Rectal smooth muscle tissue (tissue), 1 donor: ENCODE results near the gene TRMT1.

Experiments used
- H3K27ac ChIP-seq: one replicate; pipeline ENCODE4 v1.7.0; 2013; ENCODE audit warnings: low read depth, low read length, inconsistent platforms
- H3K27me3 ChIP-seq: one replicate; pipeline ENCODE4 v1.7.0; 2013; ENCODE audit warnings: low read length; ENCODE audit not compliant: control insufficient read depth, insufficient read depth
- H3K36me3 ChIP-seq: one replicate; pipeline ENCODE4 v1.7.0; 2013; ENCODE audit warnings: low read length; ENCODE audit not compliant: control insufficient read depth, insufficient read depth
- H3K4me1 ChIP-seq: one replicate; pipeline ENCODE4 v1.7.0; 2013; ENCODE audit warnings: low read length; ENCODE audit not compliant: control insufficient read depth, insufficient read depth
- H3K4me3 ChIP-seq: one replicate; pipeline ENCODE4 v1.7.0; 2013; ENCODE audit warnings: low read length
- H3K9ac ChIP-seq: one replicate; pipeline ENCODE4 v1.7.0; 2013; ENCODE audit warnings: low read length

Gene TRMT1

DNA sequence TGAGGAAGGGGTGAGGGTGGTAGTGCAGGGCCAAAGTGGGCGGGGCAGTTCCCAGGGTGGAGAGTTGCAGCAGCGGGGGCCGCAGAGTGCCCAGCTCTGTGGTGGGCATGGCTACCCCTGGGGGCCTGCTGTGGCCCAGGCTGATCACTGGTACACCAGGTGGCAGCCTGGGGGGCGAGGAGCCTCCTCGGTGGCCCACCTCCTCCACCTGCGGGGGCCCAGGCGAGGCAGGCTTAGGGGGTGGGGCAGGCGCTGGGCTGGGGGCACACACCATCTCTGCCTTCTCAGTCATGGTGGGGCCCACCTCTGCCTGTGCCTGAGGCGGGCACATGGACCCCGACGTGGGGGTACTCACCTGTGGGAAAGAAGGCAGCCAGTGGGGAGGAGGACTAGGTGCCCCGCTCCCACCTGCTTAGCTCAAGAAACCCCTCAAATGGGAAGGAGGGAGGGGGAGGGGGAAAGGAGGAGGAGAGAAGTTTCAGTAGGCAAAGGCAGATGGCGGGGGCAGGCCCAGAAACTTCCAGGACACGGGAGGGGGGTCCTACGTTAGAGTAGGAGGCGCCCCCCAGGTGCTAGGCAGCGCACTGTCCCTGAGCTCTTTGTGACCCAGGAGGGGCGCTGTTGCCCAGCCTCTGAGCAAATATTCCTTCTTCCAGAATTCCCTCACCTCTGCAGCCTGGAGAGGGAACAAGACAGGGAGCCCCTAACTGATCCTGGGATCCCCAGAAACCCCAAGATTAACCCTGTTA lies 15.5 kb downstream of the TRMT1 start:
- H3K36me3 ChIP-seq, result no peaks in the 10 kb centered on the region
- H3K4me3 ChIP-seq, result peak overlapping the region; percentile 57
- H3K27ac ChIP-seq, result no peak overlapping the region
- H3K27me3 ChIP-seq, result no peaks in the 10 kb centered on the region
- no peak overlapping the region for H3K9ac ChIP-seq
- peaks cover 10% of the 10 kb centered on the region for H3K4me1 ChIP-seq

DNA sequence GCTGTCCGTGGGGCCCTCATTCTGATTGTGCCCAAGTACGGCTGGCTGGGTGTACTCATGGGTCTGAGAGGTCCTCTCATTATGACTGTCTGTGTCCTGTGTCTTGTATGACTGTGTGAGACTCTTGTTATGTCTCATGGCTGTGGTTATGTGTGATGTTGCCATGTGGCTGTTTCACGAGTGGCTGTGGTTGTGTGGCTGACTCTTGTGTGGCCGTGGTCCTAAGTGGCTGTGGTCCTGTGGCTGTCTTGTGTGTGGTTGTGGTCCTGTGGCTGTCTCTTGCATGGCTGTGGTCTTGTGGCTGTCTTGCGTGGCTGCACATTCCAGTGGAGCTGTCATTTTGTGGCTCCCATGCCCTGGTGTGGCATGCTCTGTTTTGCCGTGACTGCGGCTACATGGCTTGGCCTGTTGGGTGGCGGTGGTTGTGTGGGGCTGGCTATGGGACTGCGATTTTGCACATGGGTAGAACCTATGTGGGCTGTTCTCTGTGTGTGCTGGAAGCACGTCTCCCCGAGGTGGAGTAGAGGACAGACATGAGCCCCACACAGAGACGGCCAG lies 16.4 kb downstream of the TRMT1 start:
- H3K36me3 ChIP-seq, result no peaks in the 10 kb centered on the region
- H3K9ac ChIP-seq, result no peak overlapping the region
- peak overlapping the region; percentile 87 for H3K27ac ChIP-seq
- H3K27me3 ChIP-seq, result no peaks in the 10 kb centered on the region
- peaks cover 10% of the 10 kb centered on the region for H3K4me1 ChIP-seq
- H3K4me3 ChIP-seq, result peak overlapping the region; percentile 20

DNA sequence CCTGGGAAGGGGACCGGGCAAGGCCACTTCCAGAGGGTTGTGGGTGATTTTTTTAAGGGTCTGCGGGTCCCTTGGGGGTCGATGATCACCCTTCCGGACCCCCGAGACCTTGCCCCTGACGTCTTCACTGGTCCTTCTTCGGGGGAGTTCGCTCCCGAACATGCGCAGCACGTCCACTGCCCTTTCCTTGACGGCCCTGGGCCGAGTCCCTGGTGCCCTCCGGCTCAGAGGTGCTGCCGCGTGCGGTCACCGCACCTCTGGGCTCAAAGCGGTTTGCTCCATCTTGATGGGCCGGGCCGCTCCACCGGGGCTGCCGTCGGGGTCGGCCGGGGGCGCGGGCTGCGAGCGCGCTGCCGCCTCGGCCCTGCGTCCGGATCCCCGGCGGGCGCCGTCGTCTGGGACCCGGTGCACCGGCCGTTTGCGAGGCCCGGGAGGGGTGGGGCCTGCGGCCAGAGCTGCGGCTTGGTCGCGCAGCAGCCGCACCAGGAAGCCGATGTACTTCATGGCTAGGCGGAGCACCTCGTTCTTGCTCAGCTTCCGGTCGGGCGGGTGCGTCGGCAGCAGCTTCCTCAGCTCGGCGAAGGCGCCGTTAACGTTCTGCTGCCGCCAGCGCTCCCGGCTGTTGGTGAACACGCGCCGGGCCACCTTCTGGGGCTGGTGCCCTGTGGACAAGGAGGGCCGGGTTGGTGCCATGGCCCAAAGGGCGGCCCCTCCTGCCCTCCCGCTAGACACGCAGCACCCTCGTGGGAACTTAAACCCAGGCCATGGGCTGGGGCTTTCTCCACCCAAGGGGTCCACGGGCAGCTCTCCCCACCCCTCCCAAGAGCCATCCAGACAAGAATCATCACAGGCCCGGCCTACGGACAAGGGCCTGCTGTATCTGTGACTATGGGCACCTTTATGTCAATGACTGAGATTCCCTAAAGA lies 17.2 kb downstream of the TRMT1 start:
- Histone ChIP-seq H3K36me3 (no peaks in the 10 kb centered on the region), H3K27ac (peak overlapping the region; percentile 87), H3K4me3 (peak overlapping the region; percentile 72), H3K9ac (peak overlapping the region; percentile 51), H3K27me3 (no peaks in the 10 kb centered on the region), H3K4me1 (peaks cover 10% of the 10 kb centered on the region)

DNA sequence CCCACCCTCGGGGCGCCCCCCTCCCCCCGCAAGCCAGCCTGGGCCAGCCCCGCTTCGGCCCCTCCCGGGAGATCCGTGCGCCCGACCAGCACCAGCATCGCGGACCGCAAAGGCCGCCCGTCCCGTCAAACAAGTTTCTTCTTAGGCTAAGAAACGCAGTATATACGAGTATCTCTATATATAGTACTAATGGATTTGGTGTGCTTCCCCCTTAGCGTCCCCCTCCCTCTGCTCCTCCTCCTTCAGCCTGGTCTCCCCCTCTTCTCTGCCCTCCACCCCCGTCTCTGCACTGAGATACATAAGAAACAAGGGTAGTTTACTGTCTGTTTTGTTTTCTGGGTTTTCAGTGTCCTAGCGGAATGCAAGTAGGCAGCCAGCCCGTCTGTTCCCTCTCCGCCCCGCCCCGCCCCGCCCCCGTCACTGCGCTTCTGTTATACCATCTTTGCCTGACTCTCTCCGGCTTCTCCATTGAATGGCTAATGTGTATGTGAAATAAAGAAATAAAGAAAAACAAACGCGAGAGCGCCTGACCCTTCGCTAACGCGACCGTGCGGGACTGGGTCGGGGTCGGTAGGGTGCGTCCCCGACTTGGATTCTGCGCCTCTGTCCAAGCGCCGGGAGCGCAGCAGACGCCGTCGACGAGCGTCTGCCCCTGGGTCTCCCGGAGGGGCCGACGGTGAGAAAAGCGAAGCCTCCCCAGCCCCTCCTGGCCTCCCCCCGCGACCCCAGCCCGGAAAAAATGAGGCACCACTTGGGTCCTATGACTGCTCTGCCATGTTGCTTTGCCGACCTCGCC lies 18.1 kb downstream of the TRMT1 start:
- Histone ChIP-seq H3K4me1 (peaks cover 14% of the 10 kb centered on the region), H3K4me3 (peak overlapping the region; percentile 72), H3K9ac (no peak overlapping the region), H3K27ac (peak overlapping the region; percentile 87), H3K36me3 (no peaks in the 10 kb centered on the region), H3K27me3 (no peaks in the 10 kb centered on the region)

DNA sequence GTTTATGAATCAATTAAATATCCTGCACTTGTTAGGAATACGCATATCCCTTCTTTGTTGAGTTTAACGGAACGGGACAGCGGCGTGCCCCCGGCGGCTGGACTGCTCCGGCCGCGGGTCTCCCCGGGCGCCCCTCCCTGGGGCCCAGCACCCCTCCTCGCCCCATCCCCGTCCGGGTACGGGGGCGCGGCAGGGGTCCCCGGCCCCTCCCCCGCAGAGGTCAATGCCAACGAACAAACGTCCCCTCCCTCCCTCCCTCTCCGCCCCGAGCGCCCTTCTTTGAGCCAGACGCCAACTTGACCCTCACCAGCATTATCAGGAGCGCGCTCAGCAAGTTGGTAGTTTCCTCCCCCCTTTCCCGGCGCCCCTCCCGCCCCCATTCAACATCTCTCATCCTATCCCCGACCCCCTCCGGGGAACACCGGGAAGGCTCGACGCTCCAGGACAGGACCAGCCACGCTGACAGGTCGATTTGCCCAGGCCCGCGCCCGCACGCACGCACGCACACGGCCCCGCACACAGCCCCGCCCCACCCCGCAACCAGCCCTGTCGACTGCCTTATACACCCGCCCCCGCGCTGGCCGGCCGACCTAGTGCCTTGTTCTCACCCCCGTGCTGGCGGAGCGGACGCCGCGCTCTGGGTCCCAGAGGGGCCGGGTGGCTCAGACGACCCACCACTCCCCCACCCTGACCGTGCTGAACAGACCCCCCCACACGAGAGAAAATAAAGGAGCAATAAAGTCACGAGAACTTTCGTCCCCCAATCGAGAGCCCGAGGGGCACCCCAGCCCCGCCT lies 18.9 kb downstream of the TRMT1 start:
- H3K9ac ChIP-seq, result no peak overlapping the region
- no peaks in the 10 kb centered on the region for H3K27me3 ChIP-seq
- no peaks in the 10 kb centered on the region for H3K36me3 ChIP-seq
- H3K27ac ChIP-seq, result peak overlapping the region; percentile 87
- peaks cover 18% of the 10 kb centered on the region for H3K4me1 ChIP-seq
- H3K4me3 ChIP-seq, result no peak overlapping the region

DNA sequence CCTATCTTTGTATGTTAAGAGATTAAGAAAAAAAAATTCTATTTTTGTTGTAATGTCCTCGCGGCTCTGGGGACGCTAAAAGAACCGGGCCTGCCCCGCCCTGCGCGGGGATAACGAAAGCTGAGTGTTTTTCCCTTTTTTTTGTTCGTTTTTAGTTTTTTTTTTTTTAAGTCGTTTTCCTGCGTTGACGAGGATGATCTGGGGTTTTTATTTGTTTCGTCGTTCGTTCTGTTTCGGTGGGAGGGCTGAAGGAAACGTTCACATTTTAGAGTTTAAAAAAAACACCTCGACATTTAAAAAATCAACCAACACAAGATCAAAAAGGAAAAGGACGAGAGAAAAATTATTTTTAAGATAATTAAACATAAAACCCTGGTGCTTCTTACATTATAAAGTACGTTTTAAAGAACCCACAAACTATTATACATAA lies 19.5 kb downstream of the TRMT1 start:
- Histone ChIP-seq H3K4me1 (peaks cover 18% of the 10 kb centered on the region), H3K36me3 (no peaks in the 10 kb centered on the region), H3K4me3 (no peak overlapping the region), H3K27me3 (no peaks in the 10 kb centered on the region), H3K27ac (peak overlapping the region; percentile 55), H3K9ac (no peak overlapping the region)

DNA sequence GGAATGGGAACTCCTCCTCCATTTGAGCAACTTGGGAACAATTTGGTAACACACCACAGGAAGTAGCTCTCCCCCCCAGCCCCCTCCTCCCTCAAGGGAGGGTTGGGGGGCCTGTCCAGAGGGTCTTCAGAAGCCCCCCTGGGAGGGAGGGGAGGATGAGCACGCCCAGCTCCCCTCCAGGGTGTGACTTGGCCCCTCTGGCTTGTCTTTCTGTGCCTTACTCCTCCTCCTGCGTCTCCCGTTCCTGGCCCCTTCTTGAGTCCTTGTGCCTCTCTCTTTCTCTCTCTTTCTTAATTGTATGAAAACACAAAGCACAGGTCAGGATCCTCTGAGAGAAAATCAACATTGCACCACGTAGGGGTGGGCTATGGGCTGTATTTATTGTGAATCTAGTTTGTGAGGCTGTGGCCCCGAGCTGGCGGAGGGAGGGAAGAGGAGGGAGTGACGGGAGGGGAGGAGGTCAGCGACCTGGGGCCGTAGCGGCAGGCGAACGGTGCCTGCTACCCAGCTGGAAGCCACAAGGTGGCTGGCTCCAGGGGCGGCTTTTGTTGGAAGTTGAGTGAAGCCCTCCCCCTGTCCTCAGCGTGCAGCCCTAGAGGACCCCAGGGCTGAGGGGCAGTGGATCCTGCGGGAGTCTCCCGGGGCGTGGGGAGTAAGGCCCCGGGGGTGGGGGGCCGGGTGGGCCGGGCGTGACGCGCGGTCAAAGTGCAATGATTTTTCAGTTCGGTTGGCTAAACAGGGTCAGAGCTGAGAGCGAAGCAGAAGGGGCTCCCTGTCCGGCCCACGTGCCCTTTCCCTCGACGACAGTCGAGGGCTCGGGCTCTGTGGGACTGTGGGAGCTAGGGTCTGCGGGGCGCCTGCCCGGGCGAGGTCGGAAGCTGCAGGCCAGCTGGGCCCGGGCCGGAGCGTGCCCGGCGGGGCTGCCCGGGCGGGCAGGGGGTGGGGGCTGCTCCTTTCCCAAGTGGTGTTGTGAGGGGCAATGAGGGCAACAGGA lies 20.3 kb downstream of the TRMT1 start:
- Histone ChIP-seq H3K9ac (no peak overlapping the region), H3K4me1 (peaks cover 25% of the 10 kb centered on the region), H3K27me3 (no peaks in the 10 kb centered on the region), H3K4me3 (peak overlapping the region; percentile 22), H3K27ac (peak overlapping the region; percentile 51), H3K36me3 (no peaks in the 10 kb centered on the region)

DNA sequence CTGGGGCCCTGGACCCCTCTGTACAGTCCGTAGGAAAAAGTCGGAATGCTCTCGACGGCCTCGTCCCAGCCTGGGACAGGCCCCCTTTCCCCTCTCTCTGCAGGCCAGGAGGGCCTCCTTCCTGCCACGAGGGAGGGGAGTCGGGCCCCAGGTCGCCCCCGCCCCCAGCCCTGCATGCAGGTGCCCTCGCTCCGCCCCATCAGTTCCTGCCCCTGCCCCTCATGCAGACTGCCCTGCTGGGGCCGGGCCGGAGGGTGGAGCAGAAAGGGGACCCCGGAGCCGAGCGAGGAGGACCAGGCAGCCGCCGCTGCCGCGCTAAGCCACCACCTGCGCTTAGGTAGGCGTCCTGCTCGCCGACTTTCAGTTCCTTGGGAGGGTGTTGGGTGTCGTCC lies 21.2 kb downstream of the TRMT1 start:
- H3K4me1 ChIP-seq, result peaks cover 30% of the 10 kb centered on the region
- H3K9ac ChIP-seq, result no peak overlapping the region
- no peak overlapping the region for H3K4me3 ChIP-seq
- H3K27ac ChIP-seq, result no peak overlapping the region
- no peaks in the 10 kb centered on the region for H3K36me3 ChIP-seq
- H3K27me3 ChIP-seq, result no peaks in the 10 kb centered on the region

DNA sequence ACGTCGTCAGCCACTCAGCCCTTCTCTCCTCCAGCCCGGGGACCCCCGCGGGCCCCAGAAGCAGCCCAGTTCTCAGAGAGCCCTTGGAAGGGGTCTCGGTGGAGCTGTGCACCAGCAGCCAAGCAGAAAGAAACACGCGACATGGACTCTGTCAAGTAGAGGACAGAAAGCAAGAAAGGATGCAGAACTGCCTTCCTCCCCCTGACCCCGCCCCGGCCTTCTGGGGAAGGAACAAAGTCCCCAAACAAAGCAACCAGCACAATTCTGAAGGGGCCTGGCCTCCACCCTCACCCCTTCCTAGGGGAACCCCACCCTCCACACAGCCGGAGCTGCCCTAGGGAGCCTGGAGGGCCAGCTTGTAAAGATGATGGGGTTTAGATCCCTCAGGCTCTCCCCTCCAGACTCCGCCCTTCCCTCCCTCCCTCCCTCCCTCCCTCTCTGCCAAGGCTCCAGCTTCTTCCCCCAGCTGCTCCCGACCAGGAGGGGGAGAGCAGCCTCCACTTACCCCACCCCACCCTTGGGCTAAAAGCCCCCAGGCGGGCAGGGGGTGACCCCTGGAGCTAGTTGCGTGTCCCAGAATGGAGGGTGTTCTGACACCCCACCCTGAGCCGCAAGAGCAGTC lies 21.7 kb downstream of the TRMT1 start:
- peaks cover 3% of the 10 kb centered on the region for H3K36me3 ChIP-seq
- H3K9ac ChIP-seq, result no peak overlapping the region
- H3K27me3 ChIP-seq, result no peaks in the 10 kb centered on the region
- no peak overlapping the region for H3K27ac ChIP-seq
- H3K4me3 ChIP-seq, result no peak overlapping the region
- H3K4me1 ChIP-seq, result peaks cover 30% of the 10 kb centered on the region

DNA sequence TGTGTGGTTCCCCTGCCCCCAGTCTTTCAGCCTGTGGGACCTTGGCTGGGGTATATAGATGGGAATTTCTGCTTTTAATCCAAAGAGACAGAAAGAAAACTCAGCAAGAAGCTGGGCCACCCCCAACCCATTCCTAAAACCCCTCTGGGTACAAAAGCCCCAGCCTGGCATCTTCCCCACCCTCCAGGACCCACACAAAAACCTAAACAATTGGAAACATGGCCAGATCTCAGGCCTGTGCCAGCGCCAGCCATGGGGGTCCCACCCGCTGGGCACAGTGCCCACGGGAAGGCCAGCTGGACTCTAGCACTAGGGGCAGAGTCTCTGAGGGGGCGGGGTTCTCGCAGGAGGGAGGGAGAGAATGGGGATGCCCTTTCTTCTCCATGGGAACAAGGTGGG lies 22.4 kb downstream of the TRMT1 start:
- H3K4me3 ChIP-seq, result no peak overlapping the region
- H3K9ac ChIP-seq, result no peak overlapping the region
- peaks cover 3% of the 10 kb centered on the region for H3K36me3 ChIP-seq
- no peaks in the 10 kb centered on the region for H3K27me3 ChIP-seq
- peaks cover 30% of the 10 kb centered on the region for H3K4me1 ChIP-seq
- peak overlapping the region; percentile 28 for H3K27ac ChIP-seq
